HepG2 (cell line): ENCODE measurements around the gene MIB2. TPM values are rescaled to one million over a fixed set of nuclear protein-coding genes. Genes with fewer than 3 reads are reported as not detected.

Experiments
- CREM ChIP-seq, 2 experiments: sonication (generic) in 1 of 2; formaldehyde crosslinking in 1 of 2; IDR thresholded peaks; 2 replicates each; pipeline versions ENCODE4 v1.4.0 to v1.6.1; 2016 to 2020; ENCODE audit warnings: antibody characterized with exemption in 1 of 2, mild to moderate bottlenecking in 1 of 2, missing genetic modification reagents in 1 of 2
- TOE1 ChIP-seq: sonication (generic); formaldehyde crosslinking; IDR thresholded peaks from 2 replicates; pipeline ENCODE4 v1.4.0; 2020; ENCODE audit warnings: mild to moderate bottlenecking, missing genetic modification reagents
- ZBTB26 ChIP-seq: IDR thresholded peaks from 2 replicates; pipeline ENCODE4 v1.6.1; 2016; ENCODE audit warnings: missing compliant biosample characterization, missing genetic modification reagents, borderline replicate concordance
- ZNF746 ChIP-seq: sonication (generic); formaldehyde crosslinking; IDR thresholded peaks from 2 replicates; pipeline ENCODE4 v1.8.0; 2022; ENCODE audit warnings: mild to moderate bottlenecking, missing genetic modification reagents
- polyA plus RNA-seq, 8 experiments: library from polyadenylated mRNA; depleted of rRNA in 3 of 8; stranded (reverse) in 7 of 8; unstranded in 1 of 8; fragments of >200 nt; fragmentation: Illumina TruSeq in 4 of 8; extraction: Trizol in 4 of 8; gene quantifications; 2 replicates each; pipeline versions ENCODE4 v1.2.1 to v1.2.3, GENCODE V29; 2011 to 2016; ENCODE audit warnings: low read depth in 4 of 8, missing spikeins in 1 of 8, mixed read lengths in 1 of 8; ENCODE audit not compliant: insufficient read depth in 1 of 8
- total RNA-seq, 5 experiments: library from RNA; depleted of rRNA; stranded (reverse); fragments of >200 nt; fragmentation: Illumina TruSeq; extraction: Trizol; gene quantifications; 2 replicates each; pipeline ENCODE4 v1.2.3, GENCODE V29; 2016; ENCODE audit warnings: low read depth in 1 of 5
- TF ChIP-seq, protein P1 (sequence below): sonication (generic); formaldehyde crosslinking; IDR thresholded peaks from one replicate; pipeline ENCODE4 v1.5.1; 2020; ENCODE audit warnings: mild to moderate bottlenecking, missing genetic modification reagents; ENCODE audit errors: not compliant biosample characterization

Gene MIB2
- total and polyA plus RNA-seq, 2 of the 13 experiments (the other 11 are each of a cell fraction or from before 2014, with no cell fraction given): 19.9 to 30.4 TPM

- TF ChIP-seq, protein P1, sequence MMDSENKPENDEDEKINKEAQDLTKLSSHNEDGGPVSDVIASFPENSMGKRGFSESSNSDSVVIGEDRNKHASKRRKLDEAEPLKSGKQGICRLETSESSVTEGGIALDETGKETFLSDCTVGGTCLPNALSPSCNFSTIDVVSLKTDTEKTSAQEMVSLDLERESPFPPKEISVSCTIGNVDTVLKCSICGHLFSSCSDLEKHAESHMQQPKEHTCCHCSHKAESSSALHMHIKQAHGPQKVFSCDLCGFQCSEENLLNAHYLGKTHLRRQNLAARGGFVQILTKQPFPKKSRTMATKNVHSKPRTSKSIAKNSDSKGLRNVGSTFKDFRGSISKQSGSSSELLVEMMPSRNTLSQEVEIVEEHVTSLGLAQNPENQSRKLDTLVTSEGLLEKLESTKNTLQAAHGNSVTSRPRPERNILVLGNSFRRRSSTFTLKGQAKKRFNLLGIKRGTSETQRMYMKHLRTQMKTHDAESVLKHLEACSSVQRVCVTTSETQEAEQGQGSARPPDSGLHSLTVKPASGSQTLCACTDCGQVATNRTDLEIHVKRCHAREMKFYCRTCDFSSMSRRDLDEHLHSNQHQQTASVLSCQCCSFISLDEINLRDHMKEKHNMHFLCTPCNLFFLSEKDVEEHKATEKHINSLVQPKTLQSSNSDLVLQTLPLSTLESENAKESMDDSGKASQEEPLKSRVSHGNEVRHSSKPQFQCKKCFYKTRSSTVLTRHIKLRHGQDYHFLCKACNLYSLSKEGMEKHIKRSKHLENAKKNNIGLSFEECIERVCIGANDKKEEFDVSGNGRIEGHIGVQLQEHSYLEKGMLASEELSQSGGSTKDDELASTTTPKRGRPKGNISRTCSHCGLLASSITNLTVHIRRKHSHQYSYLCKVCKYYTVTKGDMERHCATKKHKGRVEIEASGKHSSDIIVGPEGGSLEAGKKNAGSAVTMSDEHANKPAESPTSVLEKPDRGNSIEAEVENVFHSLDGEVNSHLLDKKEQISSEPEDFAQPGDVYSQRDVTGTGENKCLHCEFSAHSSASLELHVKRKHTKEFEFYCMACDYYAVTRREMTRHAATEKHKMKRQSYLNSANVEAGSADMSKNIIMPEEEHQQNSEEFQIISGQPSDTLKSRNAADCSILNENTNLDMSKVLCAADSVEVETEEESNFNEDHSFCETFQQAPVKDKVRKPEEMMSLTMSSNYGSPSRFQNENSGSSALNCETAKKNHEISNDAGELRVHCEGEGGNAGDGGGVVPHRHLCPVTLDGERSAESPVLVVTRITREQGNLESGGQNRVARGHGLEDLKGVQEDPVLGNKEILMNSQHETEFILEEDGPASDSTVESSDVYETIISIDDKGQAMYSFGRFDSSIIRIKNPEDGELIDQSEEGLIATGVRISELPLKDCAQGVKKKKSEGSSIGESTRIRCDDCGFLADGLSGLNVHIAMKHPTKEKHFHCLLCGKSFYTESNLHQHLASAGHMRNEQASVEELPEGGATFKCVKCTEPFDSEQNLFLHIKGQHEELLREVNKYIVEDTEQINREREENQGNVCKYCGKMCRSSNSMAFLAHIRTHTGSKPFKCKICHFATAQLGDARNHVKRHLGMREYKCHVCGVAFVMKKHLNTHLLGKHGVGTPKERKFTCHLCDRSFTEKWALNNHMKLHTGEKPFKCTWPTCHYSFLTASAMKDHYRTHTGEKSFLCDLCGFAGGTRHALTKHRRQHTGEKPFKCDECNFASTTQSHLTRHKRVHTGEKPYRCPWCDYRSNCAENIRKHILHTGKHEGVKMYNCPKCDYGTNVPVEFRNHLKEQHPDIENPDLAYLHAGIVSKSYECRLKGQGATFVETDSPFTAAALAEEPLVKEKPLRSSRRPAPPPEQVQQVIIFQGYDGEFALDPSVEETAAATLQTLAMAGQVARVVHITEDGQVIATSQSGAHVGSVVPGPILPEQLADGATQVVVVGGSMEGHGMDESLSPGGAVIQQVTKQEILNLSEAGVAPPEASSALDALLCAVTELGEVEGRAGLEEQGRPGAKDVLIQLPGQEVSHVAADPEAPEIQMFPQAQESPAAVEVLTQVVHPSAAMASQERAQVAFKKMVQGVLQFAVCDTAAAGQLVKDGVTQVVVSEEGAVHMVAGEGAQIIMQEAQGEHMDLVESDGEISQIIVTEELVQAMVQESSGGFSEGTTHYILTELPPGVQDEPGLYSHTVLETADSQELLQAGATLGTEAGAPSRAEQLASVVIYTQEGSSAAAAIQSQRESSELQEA (CRISPR knock-in tag): no peak
- no peak for TF ChIP-seq TOE1 (CRISPR knock-in tag)
- TF ChIP-seq ZBTB26 (CRISPR knock-in tag): no peak
- 0 out of 2 replicates have a peak, but pooled peaks have one; percentile 10 for TF ChIP-seq ZNF746 (CRISPR knock-in tag)
- no peak for TF ChIP-seq CREM (IDR thresholded peaks at IDR 0.05)
- no peak for TF ChIP-seq CREM (CRISPR knock-in tag; IDR thresholded peaks at IDR 0.05)
Measured at GRCh38 chr1:1616045-1616790, 918 bp downstream of the MIB2 start (continued).
